Activated CD4-positive, alpha-beta T cell treated with anti-CD3 and anti-CD28 coated beads for 48 hours (primary cell): ENCODE results near the gene PRSS50.
"Not testable (repeated sequence)": the region's sequence is repeated elsewhere in the genome, so short reads cannot be mapped to it uniquely, and the experiment has no call there.

Experiments
- DNase-seq: peaks from one replicate; pipeline ENCODE4 v3.0.0-alpha.2; 2020

PRSS50 gene

GRCh38 chr3:46706771-46707582 lies 10.7 kb downstream of the PRSS50 start:
- no peak for DNase-seq

- DNase-seq = no peak
Measured at GRCh38 chr3:46705751-46706552, 11.7 kb downstream of the PRSS50 start.

- peak; percentile 76 for DNase-seq
Measured at GRCh38 chr3:46705022-46705530, 12.6 kb downstream of the PRSS50 start.

- DNase-seq = not testable (repeated sequence)
Measured at GRCh38 chr3:46704346-46704745, 13.3 kb downstream of the PRSS50 start.

GRCh38 chr3:46703013-46703520 lies 14.6 kb downstream of the PRSS50 start:
- DNase-seq = no peak

GRCh38 chr3:46702246-46703012 lies 15.2 kb downstream of the PRSS50 start:
- DNase-seq = no peak

- DNase-seq = peak; percentile 17
Measured at GRCh38 chr3:46701181-46701939, 16.3 kb downstream of the PRSS50 start, which contains the start of gene TMIE. Gene TMIE, plus strand, starts transcription at chr3:46701392. Its CDS starts 96 bp downstream, at chr3:46701488.

GRCh38 chr3:46700772-46701171 lies 16.9 kb downstream of the PRSS50 start:
- DNase-seq = no peak

- no peak for DNase-seq
Measured at GRCh38 chr3:46699676-46700523, 17.8 kb downstream of the PRSS50 start.

- DNase-seq = no peak
Measured at GRCh38 chr3:46695962-46696894, 21.4 kb downstream of the PRSS50 start.

GRCh38 chr3:46695177-46695961 lies 22.3 kb downstream of the PRSS50 start:
- DNase-seq = peak; percentile 67

- DNase-seq = no peak
Measured at GRCh38 chr3:46694520-46694919, 23.1 kb downstream of the PRSS50 start.

GRCh38 chr3:46693892-46694226 lies 23.8 kb downstream of the PRSS50 start:
- DNase-seq = peak; percentile 62

GRCh38 chr3:46693038-46693891 lies 24.4 kb downstream of the PRSS50 start, which contains the start of gene ALS2CL:
Gene ALS2CL, minus strand, starts transcription at chr3:46693679. Its CDS starts 4,239 bp downstream, at chr3:46689440.
- peak; percentile 66 for DNase-seq

GRCh38 chr3:46692566-46692990 lies 25.1 kb downstream of the PRSS50 start:
- DNase-seq = no peak

- no peak for DNase-seq
Measured at GRCh38 chr3:46690798-46691197, 26.9 kb downstream of the PRSS50 start.

GRCh38 chr3:46685446-46685845 lies 32.2 kb downstream of the PRSS50 start:
- DNase-seq = no peak

- no peak for DNase-seq
Measured at GRCh38 chr3:46684891-46685290, 32.8 kb downstream of the PRSS50 start.
